Caco-2 (cell line): ENCODE measurements around the gene PRR32. TPM values are rescaled to one million over a fixed set of nuclear protein-coding genes. Genes with fewer than 3 reads are reported as not detected.
"Not testable (repeated sequence)": the region's sequence is repeated elsewhere in the genome, so short reads cannot be mapped to it uniquely, and the experiment has no call there.

Experiments
- BruUV-seq: library from RNA; stranded (reverse); fragments of 400-500 nt; replicated peaks from 2 replicates; lab custom pipeline; 2021; lab: Mats Ljungman, UMichigan
- CTCF ChIA-PET: fragments of 300-600 bp; sonication (Branson Sonifier 250); formaldehyde crosslinking; loops from one replicate; lab custom pipeline; 2022; ENCODE audit warnings: antibody characterized with exemption; lab: Charles Lee
- POLR2A ChIA-PET: fragments of 300-600 bp; sonication (Branson Sonifier 250); formaldehyde crosslinking; loops from one replicate; lab custom pipeline; 2022; ENCODE audit warnings: antibody characterized with exemption; lab: Charles Lee
- DNase-seq, 2 experiments: peaks; one replicate each; pipeline versions ENCODE4 v3.0.0 to v3.0.0-alpha.2; 2020 to 2022
- H3K27me3 ChIP-seq: replicated peaks from 2 replicates; pipeline ENCODE4 v1.6.0; 2011; ENCODE audit warnings: low read length; ENCODE audit not compliant: control insufficient read depth, insufficient read depth
- H3K36me3 ChIP-seq: 2 replicates; pipeline ENCODE4 v1.5.1; 2011; ENCODE audit warnings: low read length; ENCODE audit not compliant: control insufficient read depth, insufficient read depth
- H3K4me1 ChIP-seq: fragments of 250-450 bp; sonication (Bioruptor Pico); 2 replicates; pipeline ENCODE4 v1.5.1; 2020; ENCODE audit warnings: mild to moderate bottlenecking
- H3K4me3 ChIP-seq: 2 replicates; pipeline ENCODE4 v1.5.1; 2011; ENCODE audit warnings: low read depth, mild to moderate bottlenecking, control low read depth, low read length
- H3K9me3 ChIP-seq: fragments of 250-450 bp; sonication (Bioruptor Pico); 2 replicates; pipeline ENCODE4 v1.5.1; 2020; ENCODE audit warnings: mild to moderate bottlenecking, moderate library complexity
- H3K27ac Mint-ChIP-seq: one replicate; pipeline ENCODE4 v1.8.0; 2022; ENCODE audit warnings: mixed read lengths; ENCODE audit not compliant: unreplicated experiment
- H3K27me3 Mint-ChIP-seq: one replicate; pipeline ENCODE4 v1.8.0; 2022; ENCODE audit warnings: mixed read lengths; ENCODE audit not compliant: insufficient read depth, unreplicated experiment
- H3K36me3 Mint-ChIP-seq: one replicate; pipeline ENCODE4 v1.8.0; 2022; ENCODE audit warnings: mild to moderate bottlenecking, mixed read lengths; ENCODE audit not compliant: insufficient read depth, unreplicated experiment
- H3K4me1 Mint-ChIP-seq: one replicate; pipeline ENCODE4 v1.8.0; 2022; ENCODE audit warnings: low read depth, mixed read lengths; ENCODE audit not compliant: unreplicated experiment
- H3K4me3 Mint-ChIP-seq: one replicate; pipeline ENCODE4 v1.8.0; 2022; ENCODE audit warnings: mild to moderate bottlenecking, moderate library complexity, mixed read lengths; ENCODE audit not compliant: unreplicated experiment
- H3K9me3 Mint-ChIP-seq: one replicate; pipeline ENCODE4 v1.8.0; 2022; ENCODE audit warnings: mixed read lengths; ENCODE audit not compliant: unreplicated experiment
- intact Hi-C: fragments of 100-400 bp; cut with micrococcal nuclease; formaldehyde crosslinking; loops from one replicate; pipeline ENCODE4 v1.10.0; 2022; ENCODE audit not compliant: unreplicated experiment
- total RNA-seq: library from RNA; stranded (reverse); gene quantifications from 2 replicates; pipeline ENCODE4 v1.2.3, GENCODE V29; 2022
- TF ChIP-seq, protein P1 (sequence below), 2 experiments: fragments of 200-600 bp in 1 of 2; IDR thresholded peaks; 1 replicate in 1 of 2; 2 replicates in 1 of 2; pipeline versions ENCODE4 v1.5.1 to v1.8.0; 2011 to 2022; ENCODE audit warnings: antibody characterized with exemption in 1 of 2, control low read depth in 1 of 2, inconsistent platforms in 1 of 2, low read depth in 1 of 2, low read length in 1 of 2, mild to moderate bottlenecking in 1 of 2, moderate library complexity in 1 of 2; ENCODE audit not compliant: insufficient read depth in 1 of 2, severe bottlenecking in 1 of 2, unreplicated experiment in 1 of 2

PRR32 gene
- total RNA-seq, 1 experiment from 2014 or later, result not detected

DNA sequence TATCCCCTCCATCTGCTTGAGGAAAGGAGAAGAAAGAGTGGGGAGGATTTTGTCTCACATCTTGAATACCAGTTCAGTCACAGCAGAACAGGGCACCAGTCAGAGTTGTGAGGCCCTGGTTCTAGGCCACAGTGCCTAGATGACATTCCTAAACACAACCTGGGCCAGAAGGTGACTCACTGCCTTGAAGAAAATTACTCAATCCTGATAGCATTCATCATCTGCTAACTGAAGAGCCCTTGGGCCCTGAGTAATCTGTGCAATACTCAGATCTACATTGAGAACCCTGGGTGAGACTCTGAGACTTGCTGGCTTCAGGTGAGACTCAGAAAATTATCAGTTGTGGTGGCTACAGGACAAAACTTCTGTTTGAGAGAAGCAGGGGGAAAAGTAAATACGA lies 20.5 kb upstream of the PRR32 start:
- no peaks in the 10 kb centered on the region for H3K4me1 Mint-ChIP-seq
- H3K27ac Mint-ChIP-seq, result no peak overlapping the region
- TF ChIP-seq, protein P1, sequence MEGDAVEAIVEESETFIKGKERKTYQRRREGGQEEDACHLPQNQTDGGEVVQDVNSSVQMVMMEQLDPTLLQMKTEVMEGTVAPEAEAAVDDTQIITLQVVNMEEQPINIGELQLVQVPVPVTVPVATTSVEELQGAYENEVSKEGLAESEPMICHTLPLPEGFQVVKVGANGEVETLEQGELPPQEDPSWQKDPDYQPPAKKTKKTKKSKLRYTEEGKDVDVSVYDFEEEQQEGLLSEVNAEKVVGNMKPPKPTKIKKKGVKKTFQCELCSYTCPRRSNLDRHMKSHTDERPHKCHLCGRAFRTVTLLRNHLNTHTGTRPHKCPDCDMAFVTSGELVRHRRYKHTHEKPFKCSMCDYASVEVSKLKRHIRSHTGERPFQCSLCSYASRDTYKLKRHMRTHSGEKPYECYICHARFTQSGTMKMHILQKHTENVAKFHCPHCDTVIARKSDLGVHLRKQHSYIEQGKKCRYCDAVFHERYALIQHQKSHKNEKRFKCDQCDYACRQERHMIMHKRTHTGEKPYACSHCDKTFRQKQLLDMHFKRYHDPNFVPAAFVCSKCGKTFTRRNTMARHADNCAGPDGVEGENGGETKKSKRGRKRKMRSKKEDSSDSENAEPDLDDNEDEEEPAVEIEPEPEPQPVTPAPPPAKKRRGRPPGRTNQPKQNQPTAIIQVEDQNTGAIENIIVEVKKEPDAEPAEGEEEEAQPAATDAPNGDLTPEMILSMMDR (IDR thresholded peaks at IDR 0.05; ENCODE audit: insufficient read depth in 1 of 2, low read depth in 1 of 2, low read length in 1 of 2, severe bottlenecking in 1 of 2, unreplicated experiment in 1 of 2), result no peak
- no peaks in the 10 kb centered on the region for H3K27me3 Mint-ChIP-seq
- Histone ChIP-seq H3K36me3 (no peaks in the 10 kb centered on the region), H3K4me1 (no peaks in the 10 kb centered on the region), H3K4me3 (no peak overlapping the region), H3K9me3 (no peaks in the 10 kb centered on the region), H3K27me3 (no peaks in the 10 kb centered on the region)
- no peaks in the 10 kb centered on the region for H3K36me3 Mint-ChIP-seq
- POLR2A ChIA-PET, result no interaction called here
- DNase-seq, result no peak
- H3K4me3 Mint-ChIP-seq, result no peak overlapping the region
- CTCF ChIA-PET, result no interaction called here
- no peaks in the 10 kb centered on the region for H3K9me3 Mint-ChIP-seq
- no TSS peak for BruUV-seq
- intact Hi-C loops, result no loop called here

- H3K27me3 ChIP-seq, H3K27ac Mint-ChIP-seq, H3K36me3 ChIP-seq, CTCF ChIA-PET, H3K4me1 ChIP-seq, intact Hi-C loops, H3K27me3 Mint-ChIP-seq, H3K36me3 Mint-ChIP-seq, DNase-seq, H3K9me3 ChIP-seq, BruUV-seq, H3K9me3 Mint-ChIP-seq, H3K4me3 Mint-ChIP-seq, POLR2A ChIA-PET, H3K4me1 Mint-ChIP-seq, H3K4me3 ChIP-seq: not testable (repeated sequence)
Observed at GRCh38 chrX:126806784-126807183, 12.7 kb upstream of the PRR32 start.

DNA sequence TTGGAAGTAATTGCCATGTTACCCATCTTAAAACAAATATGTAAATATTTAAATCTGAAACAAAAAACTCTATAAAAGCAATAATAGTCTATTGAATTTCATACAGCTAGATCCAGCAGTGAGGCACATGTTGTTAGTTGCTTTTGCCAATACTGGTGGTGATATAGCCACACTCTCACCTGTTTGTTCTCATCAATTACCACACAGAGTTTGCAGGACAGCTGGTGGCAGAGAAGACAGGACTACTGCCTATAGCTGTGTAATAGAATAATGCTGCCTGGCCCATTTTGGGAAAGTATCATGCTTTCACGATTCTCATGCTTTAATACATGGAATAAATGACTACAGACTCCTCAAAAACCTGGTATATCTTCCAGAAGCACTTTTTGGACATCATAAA lies 3.7 kb upstream of the PRR32 start:
- TF ChIP-seq, protein P1 (IDR thresholded peaks at IDR 0.05; ENCODE audit: insufficient read depth in 1 of 2, low read depth in 1 of 2, low read length in 1 of 2, severe bottlenecking in 1 of 2, unreplicated experiment in 1 of 2), result no peak
- Mint-ChIP-seq H3K9me3 (no peaks in the 10 kb centered on the region), H3K4me3 (no peak overlapping the region), H3K36me3 (no peaks in the 10 kb centered on the region), H3K27ac (no peak overlapping the region), H3K27me3 (no peaks in the 10 kb centered on the region), H3K4me1 (no peaks in the 10 kb centered on the region)
- CTCF ChIA-PET, result no interaction called here
- Histone ChIP-seq H3K4me3 (no peak overlapping the region), H3K4me1 (no peaks in the 10 kb centered on the region), H3K9me3 (no peaks in the 10 kb centered on the region), H3K36me3 (no peaks in the 10 kb centered on the region), H3K27me3 (no peaks in the 10 kb centered on the region)
- POLR2A ChIA-PET, result no interaction called here
- intact Hi-C loops, result no loop called here
- BruUV-seq, result no TSS peak
- DNase-seq, result no peak
